Dermis lymphatic vessel endothelial cell (primary cell): ENCODE data around the gene OR4K14. TPM values are rescaled to one million over a fixed set of nuclear protein-coding genes. Genes with fewer than 3 reads are reported as not detected.

Source experiments
- total RNA-seq: library from RNA; depleted of rRNA; stranded (reverse); fragments of >200 nt; gene quantifications from 2 replicates; pipeline ENCODE4 v1.2.1, GENCODE V29; 2014

Gene OR4K14
- total RNA-seq = not detected in 2 replicates

GRCh38 chr14:20019257-20019865 lies at the start of gene OR4K14:
TSS of gene OR4K14 (minus strand) at chr14:20019307. CDS start at chr14:20015193, 4,114 bp downstream.

GRCh38 chr14:20059745-20060144 lies 40.6 kb upstream of the OR4K14 start, which contains the start of gene OR4L1:
TSS of gene OR4L1 (plus strand) at chr14:20060045. CDS start at chr14:20060045, 0 bp downstream.

GRCh38 chr14:20035938-20036337 lies 16.8 kb upstream of the OR4K14 start, which contains the start of gene OR4K13:
TSS of gene OR4K13 (minus strand) at chr14:20036038. CDS start at chr14:20034758, 1,280 bp downstream.

GRCh38 chr14:20001863-20002262 lies 17.2 kb downstream of the OR4K14 start, which contains the start of gene OR4Q2:
TSS of gene OR4Q2 (plus strand) at chr14:20002163.

GRCh38 chr14:19975291-19975690 lies 43.8 kb downstream of the OR4K14 start, which contains the start of gene OR4K15:
TSS of gene OR4K15 (plus strand) at chr14:19975591. CDS start at chr14:19975591, 0 bp downstream.

Other genes starting within 250 kb of the OR4K14 start
- gene OR4M1, start 245.8 kb downstream of the OR4K14 start, total RNA-seq = not detected in 2 replicates
- gene OR4N2, start 215.5 kb downstream of the OR4K14 start, total RNA-seq = not detected in 2 replicates
- not detected in 2 replicates for gene OR4K2, start 144.2 kb downstream of the OR4K14 start, total RNA-seq
- not detected in 2 replicates for gene OR4K5, start 98.7 kb downstream of the OR4K14 start, total RNA-seq
- not detected in 2 replicates for gene OR4K1, start 88.4 kb downstream of the OR4K14 start, total RNA-seq
- gene OR4K15, start 43.7 kb downstream of the OR4K14 start, total RNA-seq = not detected in 2 replicates
- gene OR4Q2, start 17.1 kb downstream of the OR4K14 start, total RNA-seq = not detected in 2 replicates
- not detected in 2 replicates for gene OR4K13, start 16.7 kb upstream of the OR4K14 start, total RNA-seq
- not detected in 2 replicates for gene OR4L1, start 40.7 kb upstream of the OR4K14 start, total RNA-seq
- gene OR4K17, start 91.4 kb upstream of the OR4K14 start, total RNA-seq = not detected in 2 replicates
- not detected in 2 replicates for gene OR4N5, start 119.5 kb upstream of the OR4K14 start, total RNA-seq
- not detected in 2 replicates for gene OR11G2, start 171.6 kb upstream of the OR4K14 start, total RNA-seq
- not detected in 2 replicates for gene OR11H6, start 204.4 kb upstream of the OR4K14 start, total RNA-seq
- gene OR11H7, start 209.7 kb upstream of the OR4K14 start, total RNA-seq = not detected in 2 replicates
- gene OR11H4, start 220.0 kb upstream of the OR4K14 start, total RNA-seq = not detected in 2 replicates